Measurements from ENCODE around the gene TMEM233.
"Not testable (repeated sequence)": the region's sequence is repeated elsewhere in the genome, so short reads cannot be mapped to it uniquely, and the experiment has no call there.

The TMEM233 gene

DNA sequence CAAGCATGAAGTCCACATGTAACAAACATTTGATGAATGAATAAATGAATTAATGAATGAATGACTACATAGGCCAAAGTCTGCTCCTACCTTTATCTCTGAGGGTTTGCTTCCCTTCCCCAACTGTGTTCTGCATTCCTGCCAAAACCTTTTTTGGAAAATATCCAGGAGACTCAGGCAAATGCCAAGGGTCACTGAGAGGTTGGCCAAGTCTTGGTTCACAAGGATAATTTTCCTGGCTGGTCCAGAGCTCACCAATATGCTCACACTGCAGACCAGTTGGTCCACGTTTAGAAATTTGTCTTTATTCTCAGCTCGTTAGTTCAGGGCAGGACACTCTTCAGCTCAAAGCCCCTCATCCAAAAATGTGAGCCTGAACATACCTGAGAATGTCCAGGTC is 10.2 kb downstream of the TMEM233 start:
- DNase-seq (ENCODE audit: low read depth in 3 of 3, low spot score in 1 of 3) = no peak

GRCh38 chr12:119609358-119609757 is 15.8 kb downstream of the TMEM233 start:
- no peak for DNase-seq (ENCODE audit: low read depth in 3 of 3, low spot score in 1 of 3)

DNA sequence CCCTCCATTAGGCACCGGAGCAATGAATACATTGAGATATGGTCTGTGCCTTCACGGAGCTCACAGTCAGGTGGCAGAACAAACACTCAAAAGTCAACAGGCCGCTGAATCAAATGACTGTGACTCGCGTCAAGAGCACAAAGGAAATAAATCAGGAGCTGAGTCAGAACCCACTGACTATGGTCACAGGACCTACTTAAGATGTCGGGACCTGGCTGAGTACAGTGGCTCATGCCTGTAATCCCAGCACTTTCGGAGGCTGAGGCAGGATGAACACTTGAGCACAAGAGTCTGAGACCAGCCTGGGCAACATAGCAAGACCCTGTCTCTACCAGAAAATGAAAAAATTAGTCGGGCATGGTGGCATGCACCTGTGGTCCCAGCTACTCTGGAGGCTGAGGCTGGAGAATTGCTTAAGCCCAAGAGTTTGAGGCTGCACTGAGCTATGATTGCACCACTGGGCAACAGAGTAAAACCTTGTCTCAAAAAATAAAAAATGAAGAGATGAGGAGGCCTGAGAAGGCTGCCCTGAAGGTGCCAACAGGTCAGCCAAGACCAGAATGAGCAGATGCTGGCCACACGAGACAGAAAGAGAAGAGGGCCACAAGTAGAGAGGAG is 19.9 kb downstream of the TMEM233 start:
- DNase-seq (ENCODE audit: low read depth in 3 of 3, low spot score in 1 of 3) = no peak

- no peak for DNase-seq (ENCODE audit: low read depth in 3 of 3, low spot score in 1 of 3)
Measured at GRCh38 chr12:119614705-119615104, 21.1 kb downstream of the TMEM233 start.

GRCh38 chr12:119615518-119616475 is 22.2 kb downstream of the TMEM233 start:
- no peak for DNase-seq (ENCODE audit: low read depth in 3 of 3, low spot score in 1 of 3)

- not testable (repeated sequence) for DNase-seq (ENCODE audit: low read depth in 3 of 3, low spot score in 1 of 3)
Measured at GRCh38 chr12:119618328-119618896, 24.8 kb downstream of the TMEM233 start.

DNA sequence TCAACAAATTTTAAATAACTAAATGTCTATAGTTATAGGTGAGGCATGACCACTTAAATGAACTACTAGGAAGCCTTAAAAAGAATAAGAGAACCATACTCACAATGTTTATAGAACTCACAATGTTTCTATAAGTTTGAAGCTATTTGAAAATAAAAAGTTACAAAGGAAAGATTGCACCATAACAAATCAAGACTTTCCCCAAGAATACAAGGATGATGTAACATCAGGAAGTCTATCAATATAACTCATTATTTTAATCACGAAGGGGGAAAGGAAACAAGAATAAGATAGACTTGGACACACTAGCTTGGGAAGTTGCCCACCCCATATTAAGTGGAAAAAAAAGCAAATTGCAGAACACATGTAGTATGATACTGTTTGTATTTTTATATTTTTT is 26.9 kb downstream of the TMEM233 start:
- no peak for DNase-seq (ENCODE audit: low read depth in 3 of 3, low spot score in 1 of 3)

DNA sequence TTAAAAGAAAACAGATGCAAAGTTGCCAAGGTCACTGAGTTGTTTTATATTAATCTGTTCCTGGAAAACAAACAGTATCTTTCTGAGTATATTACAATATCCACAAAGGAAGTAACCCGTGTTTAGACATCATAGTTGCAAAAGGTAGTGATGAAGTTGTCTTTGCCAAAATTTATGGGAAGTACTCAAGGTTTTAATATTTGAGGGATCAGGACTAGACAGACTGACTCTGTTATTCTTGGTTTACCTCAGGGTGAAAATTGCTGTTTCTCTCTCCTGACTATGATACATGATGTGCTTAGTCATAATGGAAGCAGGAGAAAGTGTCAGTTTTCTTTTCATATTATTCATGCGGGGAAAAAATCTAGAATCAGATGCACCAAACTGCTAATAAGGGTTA is 28.3 kb downstream of the TMEM233 start:
- no peak for DNase-seq (ENCODE audit: low read depth in 3 of 3, low spot score in 1 of 3)

GRCh38 chr12:119624966-119625365 is 31.4 kb downstream of the TMEM233 start:
- no peak for DNase-seq (ENCODE audit: low read depth in 3 of 3, low spot score in 1 of 3)

DNA sequence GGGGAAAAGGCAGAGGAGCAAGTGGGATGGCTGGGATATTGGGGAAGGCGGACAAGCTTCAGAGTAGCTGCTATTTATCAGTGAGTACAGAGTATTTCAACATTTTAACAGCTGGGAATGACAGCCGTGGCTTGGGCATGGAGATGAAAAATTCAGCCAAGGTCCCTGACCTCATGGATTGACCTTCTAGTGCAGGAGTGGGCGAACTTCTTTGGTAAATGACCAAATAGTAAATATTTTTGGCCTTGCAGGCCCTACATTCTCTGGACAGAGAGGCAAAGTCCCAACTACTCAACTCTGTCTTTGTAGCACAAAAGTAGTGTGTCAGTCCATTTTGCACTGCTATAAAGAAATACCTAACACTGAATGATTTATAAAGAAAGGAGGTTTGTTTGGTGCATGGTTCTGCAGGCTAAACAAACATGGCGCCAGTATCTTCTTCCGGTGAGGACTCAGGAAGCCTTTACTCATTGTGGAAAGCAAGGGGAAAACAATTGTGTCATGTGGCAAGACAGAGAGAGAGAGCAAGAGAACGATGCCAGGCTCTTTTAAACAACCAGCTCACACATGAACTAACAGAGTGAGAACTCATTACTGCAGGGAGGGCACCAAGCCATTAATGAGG is 33.6 kb downstream of the TMEM233 start:
- no peak for DNase-seq (ENCODE audit: low read depth in 3 of 3, low spot score in 1 of 3)

DNA sequence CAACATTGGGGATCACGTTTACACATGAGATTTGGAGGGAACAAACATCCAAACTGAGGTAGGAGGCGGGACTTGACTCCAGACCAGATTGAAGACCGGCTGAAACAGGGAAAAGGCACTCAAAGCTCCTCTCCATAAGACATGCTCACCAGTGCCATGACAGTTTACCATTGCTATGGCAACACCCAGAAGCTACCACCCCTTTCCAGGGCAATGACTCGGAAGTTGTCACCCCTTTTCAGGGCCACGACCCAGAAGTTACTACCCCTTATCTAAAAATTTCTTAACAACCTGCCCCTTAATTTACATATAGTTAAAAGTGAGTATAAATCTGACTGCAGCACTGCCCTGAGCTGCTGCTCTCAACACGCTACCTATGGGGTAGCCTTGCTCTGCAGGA is 34.1 kb downstream of the TMEM233 start:
- no peak for DNase-seq (ENCODE audit: low read depth in 3 of 3, low spot score in 1 of 3)

DNA sequence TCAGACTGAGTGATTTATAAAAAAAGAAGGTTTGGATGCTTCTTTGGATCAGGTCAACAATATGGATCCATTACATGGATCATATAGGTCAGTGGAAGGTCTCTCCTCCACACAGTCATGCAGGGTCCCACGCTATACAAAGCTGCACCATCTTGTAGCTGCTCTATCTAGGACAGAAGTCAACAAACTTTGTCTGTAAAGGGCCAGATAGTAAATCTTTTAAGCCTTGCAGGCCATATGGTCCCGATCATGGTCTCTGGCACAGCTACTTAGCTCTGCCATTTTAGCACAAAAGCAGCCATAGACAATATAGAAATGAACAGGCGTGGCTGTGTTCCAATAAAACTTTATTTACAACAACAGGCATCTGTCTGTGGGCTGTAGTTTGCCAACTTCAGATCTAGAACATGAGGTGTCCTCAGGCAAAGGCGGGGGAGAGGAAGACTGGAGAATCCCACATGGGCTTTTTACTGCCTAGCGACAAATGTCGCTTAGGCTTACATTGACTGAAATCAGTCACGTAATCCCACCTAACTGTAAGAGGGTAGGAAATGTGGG is 36.7 kb downstream of the TMEM233 start:
- DNase-seq (ENCODE audit: low read depth in 3 of 3, low spot score in 1 of 3) = no peak

DNA sequence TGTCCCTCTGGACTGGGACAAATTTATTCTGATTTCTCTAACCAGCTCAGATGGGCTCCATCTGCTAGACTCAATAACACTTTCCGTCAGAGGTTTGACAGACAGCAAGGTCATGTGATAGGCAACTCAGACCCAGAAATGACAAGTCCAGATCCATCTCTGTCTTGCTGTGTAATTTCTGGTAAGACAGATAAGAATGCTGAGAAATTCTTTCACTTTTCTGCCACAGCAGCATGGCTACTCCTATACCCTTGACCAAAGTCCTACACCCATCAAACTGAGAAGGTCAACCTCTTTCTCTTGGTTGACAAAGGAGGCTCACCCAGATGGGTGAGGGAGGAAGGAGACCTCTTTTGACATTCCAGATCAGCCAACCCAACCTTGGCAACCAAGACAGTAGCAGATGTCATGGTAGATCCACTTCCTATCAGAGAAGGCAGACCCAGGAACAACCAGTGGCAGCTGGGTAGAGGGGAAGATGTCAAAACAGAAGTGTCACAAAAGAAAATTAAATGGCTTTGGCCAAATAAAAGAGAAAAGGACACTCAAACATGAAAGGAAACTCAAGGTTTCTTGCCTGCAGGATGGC is 37.5 kb downstream of the TMEM233 start:
- no peak for DNase-seq (ENCODE audit: low read depth in 3 of 3, low spot score in 1 of 3)

GRCh38 chr12:119631930-119632678 is 38.5 kb downstream of the TMEM233 start:
- DNase-seq (ENCODE audit: low read depth in 3 of 3, low spot score in 1 of 3) = no peak

DNA sequence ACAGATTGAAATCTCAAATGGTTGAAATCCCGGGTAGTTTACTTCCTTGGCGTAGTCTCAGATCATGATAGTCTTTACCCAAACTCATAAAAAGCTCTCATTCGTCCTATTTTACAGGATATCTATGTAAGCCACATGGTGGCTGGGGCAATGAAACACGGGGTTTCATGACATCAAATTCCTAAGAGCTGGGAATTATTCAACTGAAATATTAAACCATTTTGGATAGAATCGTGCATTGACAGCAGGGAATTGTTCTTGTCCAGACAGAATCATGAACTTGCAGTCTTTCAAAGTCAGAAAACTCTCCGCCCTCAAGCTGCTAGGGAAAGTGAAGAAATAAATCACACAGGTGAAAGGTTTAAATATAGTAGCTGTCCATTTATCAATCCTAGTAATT is 41.2 kb downstream of the TMEM233 start:
- DNase-seq (ENCODE audit: low read depth in 3 of 3, low spot score in 1 of 3) = no peak

DNA sequence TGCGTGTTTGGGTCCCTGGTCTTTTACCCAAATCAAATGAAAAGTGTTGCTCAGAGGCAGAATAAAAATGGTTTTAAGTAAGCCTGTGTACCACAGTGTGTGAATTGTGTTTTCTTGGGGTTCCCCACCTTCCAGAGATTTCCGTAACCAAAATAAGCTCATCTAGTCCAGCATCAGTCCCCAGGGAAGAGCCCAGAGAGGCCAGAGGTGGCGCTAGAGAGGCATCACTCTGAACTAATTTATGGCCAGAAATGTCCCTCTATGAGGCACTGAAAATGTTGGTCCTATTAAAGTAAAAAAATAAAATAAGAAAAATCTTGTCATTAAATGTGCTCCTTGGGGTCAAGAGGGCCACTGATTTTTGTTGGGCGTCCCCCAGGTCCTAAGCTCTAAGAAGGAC is 49.4 kb downstream of the TMEM233 start:
- no peak for DNase-seq (ENCODE audit: low read depth in 3 of 3, low spot score in 1 of 3)

DNA sequence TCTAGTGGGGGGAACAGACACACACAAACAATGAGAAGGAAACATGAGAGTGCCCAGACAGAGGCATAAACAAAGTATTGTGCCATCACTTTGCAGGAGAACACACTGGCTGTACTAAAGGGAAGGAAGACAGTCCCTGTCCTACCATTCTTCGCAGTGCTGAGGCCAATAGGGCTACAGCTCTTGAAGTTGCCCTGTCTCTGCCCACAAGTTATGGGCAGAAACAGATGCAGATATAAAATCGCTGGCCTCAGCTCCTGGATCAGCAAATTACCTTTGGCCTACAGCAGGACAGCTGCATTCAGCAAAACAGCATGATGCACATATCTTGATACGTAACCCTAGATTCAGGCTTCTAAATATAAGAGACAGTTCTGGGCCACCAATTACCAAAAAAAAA is 51.4 kb downstream of the TMEM233 start:
- DNase-seq (ENCODE audit: low read depth in 3 of 3, low spot score in 1 of 3) = no peak

- DNase-seq (ENCODE audit: low read depth in 3 of 3, low spot score in 1 of 3) = no peak
Measured at GRCh38 chr12:119645535-119646059, 52.0 kb downstream of the TMEM233 start.

GRCh38 chr12:119649202-119649808 is 55.7 kb downstream of the TMEM233 start:
- DNase-seq (ENCODE audit: low read depth in 3 of 3, low spot score in 1 of 3) = no peak

DNA sequence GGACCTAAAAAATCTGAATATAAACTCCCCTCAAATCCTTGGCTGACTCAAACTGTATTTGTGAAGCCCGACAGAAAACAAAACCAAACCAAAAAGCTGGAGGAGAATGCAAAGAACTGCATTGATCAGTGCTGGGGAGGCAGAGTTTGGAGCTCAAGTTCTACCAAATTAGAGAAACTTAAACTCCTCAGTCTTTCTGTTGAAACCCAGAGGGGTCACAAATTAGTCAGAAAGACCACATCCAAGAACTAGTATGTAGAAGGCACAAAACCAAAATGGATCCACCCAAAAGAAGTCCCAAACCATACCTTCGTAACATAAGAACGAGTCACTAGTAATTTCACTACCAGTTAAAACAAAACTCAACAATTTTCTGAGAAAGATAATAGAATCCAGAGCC is 59.1 kb downstream of the TMEM233 start:
- no peak for DNase-seq (ENCODE audit: low read depth in 3 of 3, low spot score in 1 of 3)
